Keratinocyte (primary cell): ENCODE results near the gene SORT1. TPM values are rescaled to one million over a fixed set of nuclear protein-coding genes. Genes with fewer than 3 reads are reported as not detected.
"Not testable (repeated sequence)": the region's sequence is repeated elsewhere in the genome, so short reads cannot be mapped to it uniquely, and the experiment has no call there.

ENCODE experiments used
- DNase-seq: peaks from one replicate; pipeline ENCODE4 v3.0.0-alpha.2; 2011; ENCODE audit warnings: low read depth, missing footprints, low spot score
- FAIRE-seq: peaks from 2 replicates; lab custom pipeline; 2011; peaks lifted over from hg19 to GRCh38; lab: Jason Lieb, UNC
- H2AFZ ChIP-seq: 2 replicates; pipeline ENCODE4 v1.6.0; 2012; ENCODE audit warnings: low read length, control low read depth, inconsistent platforms; ENCODE audit not compliant: control insufficient read depth
- H3K27ac ChIP-seq: 2 replicates; pipeline ENCODE4 v1.5.1; 2011; ENCODE audit warnings: low read length; ENCODE audit not compliant: control insufficient read depth, insufficient read depth
- H3K27me3 ChIP-seq: 3 replicates; pipeline ENCODE4 v1.6.0; 2011; ENCODE audit warnings: low read length; ENCODE audit not compliant: control insufficient read depth, insufficient read depth; ENCODE audit errors: extremely low read depth
- H3K36me3 ChIP-seq, 2 experiments: 2 replicates in 1 of 2; 3 replicates in 1 of 2; pipeline ENCODE4 v1.5.1; 2011; ENCODE audit warnings: low read length in 2 of 2, mild to moderate bottlenecking in 1 of 2; ENCODE audit not compliant: control insufficient read depth in 2 of 2, insufficient read depth in 2 of 2; ENCODE audit errors: extremely low read depth in 1 of 2
- H3K4me1 ChIP-seq: 3 replicates; pipeline ENCODE4 v1.5.1; 2011; ENCODE audit warnings: low read length; ENCODE audit not compliant: control insufficient read depth, insufficient read depth; ENCODE audit errors: extremely low read depth
- H3K4me2 ChIP-seq: 3 replicates; pipeline ENCODE4 v1.6.0; 2011; ENCODE audit warnings: low read depth, low read length; ENCODE audit not compliant: control insufficient read depth, insufficient read depth; ENCODE audit errors: extremely low read depth
- H3K4me3 ChIP-seq, 3 experiments: fragments of 200-600 bp in 1 of 3; sonication (generic) in 1 of 3; 2 replicates in 2 of 3; 3 replicates in 1 of 3; pipeline ENCODE4 v1.5.1; 2011 to 2016; ENCODE audit warnings: low read length in 3 of 3, mild to moderate bottlenecking in 3 of 3, control low read depth in 2 of 3, inconsistent platforms in 1 of 3, low read depth in 1 of 3, mixed read lengths in 1 of 3, mixed run types in 1 of 3, moderate library complexity in 1 of 3; ENCODE audit not compliant: control insufficient read depth in 2 of 3, insufficient read depth in 2 of 3; ENCODE audit errors: extremely low read depth in 1 of 3
- H3K79me2 ChIP-seq: 2 replicates; pipeline ENCODE4 v1.6.0; 2012; ENCODE audit warnings: low read length; ENCODE audit not compliant: control insufficient read depth, insufficient read depth
- H3K9ac ChIP-seq: 3 replicates; pipeline ENCODE4 v1.6.0; 2011; ENCODE audit warnings: low read length; ENCODE audit not compliant: control insufficient read depth, insufficient read depth; ENCODE audit errors: extremely low read depth
- H3K9me1 ChIP-seq: 3 replicates; pipeline ENCODE4 v1.6.0; 2011; ENCODE audit warnings: low read length; ENCODE audit not compliant: control insufficient read depth, insufficient read depth; ENCODE audit errors: extremely low read depth
- H3K9me3 ChIP-seq: 2 replicates; pipeline ENCODE4 v1.5.1; 2012; ENCODE audit warnings: low read depth, low read length; ENCODE audit not compliant: control insufficient read depth
- H4K20me1 ChIP-seq: 3 replicates; pipeline ENCODE4 v1.6.0; 2011; ENCODE audit warnings: low read length; ENCODE audit not compliant: control insufficient read depth, insufficient read depth; ENCODE audit errors: extremely low read depth
- EZH2 ChIP-seq: IDR thresholded peaks from one replicate; pipeline ENCODE4 v1.6.1; 2012; ENCODE audit warnings: inconsistent platforms, mild to moderate bottlenecking, low read length, moderate library complexity
- dilution Hi-C: fragments of 300-500 bp; cut with MboI; formaldehyde crosslinking; loops from one replicate; pipeline ENCODE4 v1.7.0; 2020; ENCODE audit warnings: low sequenced_read_pairs; ENCODE audit not compliant: extremely low pct_ligation_motif_present
- polyA plus RNA-seq, 5 experiments: library from polyadenylated mRNA; depleted of rRNA in 3 of 5; stranded (reverse) in 3 of 5; stranded (forward) in 1 of 5; unstranded in 1 of 5; fragments of >200 nt; gene quantifications; 1 replicate in 1 of 5; 2 replicates in 3 of 5; 3 replicates in 1 of 5; pipeline versions ENCODE4 v1.2.1 to v1.2.3, GENCODE V29; 2011 to 2012; ENCODE audit warnings: missing spikeins in 2 of 5, low read depth in 1 of 5, low replicate concordance in 1 of 5
- TF ChIP-seq, protein P1 (sequence below), 3 experiments: IDR thresholded peaks in 1 of 3; conservative IDR thresholded peaks in 1 of 3; optimal IDR thresholded peaks in 1 of 3; 2 replicates in 2 of 3; 3 replicates in 1 of 3; pipeline versions ENCODE3 to v1.5.1; 2011; ENCODE audit warnings: low read length in 3 of 3, mild to moderate bottlenecking in 3 of 3, moderate library complexity in 2 of 3, control low read depth in 1 of 3, inconsistent platforms in 1 of 3; ENCODE audit not compliant: insufficient read depth in 2 of 3; ENCODE audit errors: extremely low read depth in 1 of 3

SORT1 gene
- polyA plus RNA-seq, 1 donor (not counting 4 experiments of a cell fraction or from before 2014, with no cell fraction given), result 1.6 TPM

DNA sequence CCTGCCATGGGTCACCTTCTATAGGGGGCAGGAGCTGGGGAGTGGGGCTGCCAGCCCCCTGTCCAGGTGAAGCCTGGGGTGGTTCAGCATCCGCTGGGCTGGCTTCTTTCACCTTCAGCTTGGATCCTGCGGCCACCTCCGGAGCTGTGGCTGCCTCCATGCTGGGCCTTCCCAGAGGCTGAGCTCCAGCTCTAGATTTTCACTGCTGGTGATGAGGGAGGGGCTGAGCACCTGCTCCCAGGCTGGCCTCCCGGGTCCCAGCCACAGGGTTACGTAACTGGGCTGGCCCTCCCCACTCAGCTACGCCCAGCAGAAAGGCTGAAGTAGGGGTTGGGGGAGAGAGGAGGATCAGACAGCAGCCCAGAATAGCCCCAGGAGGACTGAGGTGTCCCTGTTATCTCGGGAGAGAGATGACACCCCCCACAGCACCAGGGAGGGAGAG lies 90.9 kb downstream of the SORT1 start, which contains the start of gene MYBPHL:
MYBPHL (minus strand) TSS at position 180 of the 442 bp plus-strand sequence; CDS start at position 160, 20 bp downstream.
- Histone ChIP-seq H3K4me2 (no peak within 1 kb of the TSS), H3K36me3 (no peaks in the 10 kb centered on the region), H2AFZ (no peak within 1 kb of the TSS), H3K4me1 (no peaks in the 10 kb centered on the region), H3K9me3 (no peaks in the 10 kb centered on the region), H3K27me3 (peaks cover 4% of the 10 kb centered on the region), H3K27ac (no peak within 1 kb of the TSS), H4K20me1 (no peaks in the 10 kb centered on the region), H3K9me1 (no peaks in the 10 kb centered on the region), H3K9ac (no peak within 1 kb of the TSS), H3K4me3 (no peak within 1 kb of the TSS), H3K79me2 (no peaks in the 10 kb centered on the region)
- dilution Hi-C loops, result no loop called here
- no peak for FAIRE-seq
- no peak for DNase-seq
- TF ChIP-seq EZH2, result no peak
- TF ChIP-seq, protein P1, sequence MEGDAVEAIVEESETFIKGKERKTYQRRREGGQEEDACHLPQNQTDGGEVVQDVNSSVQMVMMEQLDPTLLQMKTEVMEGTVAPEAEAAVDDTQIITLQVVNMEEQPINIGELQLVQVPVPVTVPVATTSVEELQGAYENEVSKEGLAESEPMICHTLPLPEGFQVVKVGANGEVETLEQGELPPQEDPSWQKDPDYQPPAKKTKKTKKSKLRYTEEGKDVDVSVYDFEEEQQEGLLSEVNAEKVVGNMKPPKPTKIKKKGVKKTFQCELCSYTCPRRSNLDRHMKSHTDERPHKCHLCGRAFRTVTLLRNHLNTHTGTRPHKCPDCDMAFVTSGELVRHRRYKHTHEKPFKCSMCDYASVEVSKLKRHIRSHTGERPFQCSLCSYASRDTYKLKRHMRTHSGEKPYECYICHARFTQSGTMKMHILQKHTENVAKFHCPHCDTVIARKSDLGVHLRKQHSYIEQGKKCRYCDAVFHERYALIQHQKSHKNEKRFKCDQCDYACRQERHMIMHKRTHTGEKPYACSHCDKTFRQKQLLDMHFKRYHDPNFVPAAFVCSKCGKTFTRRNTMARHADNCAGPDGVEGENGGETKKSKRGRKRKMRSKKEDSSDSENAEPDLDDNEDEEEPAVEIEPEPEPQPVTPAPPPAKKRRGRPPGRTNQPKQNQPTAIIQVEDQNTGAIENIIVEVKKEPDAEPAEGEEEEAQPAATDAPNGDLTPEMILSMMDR (optimal IDR thresholded peaks at IDR 0.05 in 1 of 3, IDR thresholded peaks at IDR 0.05 in 1 of 3, conservative IDR thresholded peaks at IDR 0.05 in 1 of 3; ENCODE audit: extremely low read depth in 1 of 3, insufficient read depth in 2 of 3, low read length in 3 of 3), result no peak

DNA sequence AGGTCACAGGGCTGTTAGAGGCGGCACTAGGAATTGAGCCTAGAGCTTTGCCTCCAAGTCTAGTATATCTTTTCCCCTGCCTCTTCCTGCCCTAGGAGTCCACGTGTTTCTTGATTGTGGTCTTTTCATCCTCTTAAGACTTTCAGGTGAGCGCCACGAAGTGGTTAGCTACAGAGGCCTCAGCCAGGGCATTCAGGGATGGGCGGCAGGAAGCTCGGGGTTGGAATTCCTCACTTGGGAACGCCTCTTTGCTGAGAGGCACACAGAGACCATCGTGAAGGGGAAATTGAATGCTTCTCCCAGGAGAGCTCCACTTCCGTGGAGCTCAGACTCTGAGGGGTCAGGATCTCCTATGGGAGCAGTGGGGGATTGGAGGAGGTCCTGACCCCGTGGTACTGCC lies 91.7 kb downstream of the SORT1 start:
- H3K9me1 ChIP-seq, H3K4me3 ChIP-seq, H3K9ac ChIP-seq, FAIRE-seq, H3K27ac ChIP-seq, H4K20me1 ChIP-seq, H3K79me2 ChIP-seq, H3K9me3 ChIP-seq, H2AFZ ChIP-seq, dilution Hi-C loops, H3K4me2 ChIP-seq, H3K36me3 ChIP-seq, DNase-seq, H3K4me1 ChIP-seq, H3K27me3 ChIP-seq: not testable (repeated sequence)
